Kidney epithelial cell (primary cell): Measurements from ENCODE around the gene MUC4. TPM values are rescaled to one million over a fixed set of nuclear protein-coding genes. Genes with fewer than 3 reads are reported as not detected.
"Not testable (repeated sequence)": the region's sequence is repeated elsewhere in the genome, so short reads cannot be mapped to it uniquely, and the experiment has no call there.

ENCODE experiments used
- DNase-seq: peaks from one replicate; pipeline ENCODE4 v3.0.0-alpha.2; 2010; ENCODE audit warnings: low read depth
- H3K27me3 ChIP-seq: 2 replicates; pipeline ENCODE4 v1.6.0; 2011; ENCODE audit warnings: low read length; ENCODE audit not compliant: control insufficient read depth, insufficient read depth
- H3K36me3 ChIP-seq: 2 replicates; pipeline ENCODE4 v1.5.1; 2011; ENCODE audit warnings: low read length; ENCODE audit not compliant: control insufficient read depth, insufficient read depth
- H3K4me3 ChIP-seq: 2 replicates; pipeline ENCODE4 v1.5.1; 2011; ENCODE audit warnings: low read depth, mild to moderate bottlenecking, control low read depth, low read length
- CTCF ChIP-seq: IDR thresholded peaks from 2 replicates; pipeline ENCODE4 v1.5.1; 2011; ENCODE audit warnings: mild to moderate bottlenecking, moderate library complexity, low read length, control low read depth, inconsistent platforms; ENCODE audit not compliant: insufficient read depth, poor library complexity, severe bottlenecking
- total RNA-seq: library from RNA; depleted of rRNA; stranded (reverse); fragments of >200 nt; gene quantifications from 2 replicates; pipeline ENCODE4 v1.2.3, GENCODE V29; 2015

Gene MUC4
- total RNA-seq, 1 donor from 2014 or later, result 6.9 TPM

- no peak for TF ChIP-seq CTCF
- H3K27me3 ChIP-seq, result peaks cover 14% of the 10 kb centered on the region
- H3K4me3 ChIP-seq, result no peak overlapping the region
- H3K36me3 ChIP-seq, result no peaks in the 10 kb centered on the region
- no peak for DNase-seq
These were observed 60.8 kb downstream of the MUC4 start for GRCh38 chr3:195750797-195751520.

GRCh38 chr3:195749101-195749500 is 62.6 kb downstream of the MUC4 start:
- H3K27me3 ChIP-seq, result peaks cover 17% of the 10 kb centered on the region
- not testable (repeated sequence) for DNase-seq, H3K4me3 ChIP-seq, H3K36me3 ChIP-seq

- Histone ChIP-seq H3K4me3 (no peak overlapping the region), H3K27me3 (peaks cover 17% of the 10 kb centered on the region), H3K36me3 (no peaks in the 10 kb centered on the region)
- no peak for DNase-seq
- TF ChIP-seq CTCF, result no peak
These were observed 63.1 kb downstream of the MUC4 start for GRCh38 chr3:195748661-195749060.

- TF ChIP-seq CTCF, result no peak
- DNase-seq, result no peak
- Histone ChIP-seq H3K36me3 (no peaks in the 10 kb centered on the region), H3K4me3 (no peak overlapping the region), H3K27me3 (peaks cover 17% of the 10 kb centered on the region)
These were observed 65.0 kb downstream of the MUC4 start for GRCh38 chr3:195746751-195747150.

GRCh38 chr3:195746346-195746745 is 65.4 kb downstream of the MUC4 start:
- no peak for TF ChIP-seq CTCF
- Histone ChIP-seq H3K36me3 (no peaks in the 10 kb centered on the region), H3K27me3 (peaks cover 17% of the 10 kb centered on the region), H3K4me3 (no peak overlapping the region)
- DNase-seq, result no peak

- no peak for TF ChIP-seq CTCF
- H3K36me3 ChIP-seq, result no peaks in the 10 kb centered on the region
- no peak for DNase-seq
- peaks cover 17% of the 10 kb centered on the region for H3K27me3 ChIP-seq
- no peak overlapping the region for H3K4me3 ChIP-seq
These were observed 67.3 kb downstream of the MUC4 start for GRCh38 chr3:195744437-195744836.
